Tibial artery (tissue), 4 donors: ENCODE measurements around the gene CAMKMT.

Experiments
- DNase-seq, 2 donors: peaks; one replicate each; pipeline ENCODE4 v3.0.0-alpha.2; 2019
- H3K27ac ChIP-seq, 2 donors: fragments of 200-600 bp; sonication (generic) in 1 of 2; 1 replicate in 1 of 2; 2 replicates in 1 of 2; pipeline ENCODE4 v1.5.1; 2018 to 2019; ENCODE audit warnings: mild to moderate bottlenecking in 1 of 2
- H3K27me3 ChIP-seq, 2 donors: fragments of 200-600 bp; sonication (generic) in 1 of 2; one replicate each; pipeline versions ENCODE4 v1.5.1 to v1.6.0; 2016 to 2019
- H3K36me3 ChIP-seq, 3 donors: fragments of 200-600 bp; sonication (generic) in 2 of 3; one replicate each; pipeline ENCODE4 v1.5.1; 2016 to 2019; ENCODE audit warnings: mild to moderate bottlenecking in 2 of 3
- H3K4me1 ChIP-seq, 4 donors: fragments of 200-600 bp; sonication (generic) in 2 of 4; 1 replicate in 3 of 4; 2 replicates in 1 of 4; pipeline ENCODE4 v1.5.1; 2016 to 2019
- H3K4me3 ChIP-seq, 2 donors: fragments of 200-600 bp; sonication (generic) in 1 of 2; 1 replicate in 1 of 2; 2 replicates in 1 of 2; pipeline ENCODE4 v1.5.1; 2018 to 2019; ENCODE audit warnings: mild to moderate bottlenecking in 2 of 2
- H3K9me3 ChIP-seq, 3 donors: fragments of 200-600 bp; sonication (generic) in 1 of 3; one replicate each; pipeline ENCODE4 v1.5.1; 2016 to 2019
- intact Hi-C: fragments of 100-400 bp; cut with DNase I; formaldehyde crosslinking; loops from one replicate; pipeline ENCODE4 v1.15.0; 2023; ENCODE audit warnings: low total_unique reads
- TF ChIP-seq, protein P1 (sequence below), 2 experiments: fragments of 200-600 bp in 1 of 2; fragments of 450-650 bp in 1 of 2; IDR thresholded peaks; one replicate each; pipeline ENCODE4 v1.5.1; 2017 to 2019; ENCODE audit warnings: antibody characterized with exemption in 2 of 2, mild to moderate bottlenecking in 1 of 2, moderate library complexity in 1 of 2

Gene CAMKMT

DNA sequence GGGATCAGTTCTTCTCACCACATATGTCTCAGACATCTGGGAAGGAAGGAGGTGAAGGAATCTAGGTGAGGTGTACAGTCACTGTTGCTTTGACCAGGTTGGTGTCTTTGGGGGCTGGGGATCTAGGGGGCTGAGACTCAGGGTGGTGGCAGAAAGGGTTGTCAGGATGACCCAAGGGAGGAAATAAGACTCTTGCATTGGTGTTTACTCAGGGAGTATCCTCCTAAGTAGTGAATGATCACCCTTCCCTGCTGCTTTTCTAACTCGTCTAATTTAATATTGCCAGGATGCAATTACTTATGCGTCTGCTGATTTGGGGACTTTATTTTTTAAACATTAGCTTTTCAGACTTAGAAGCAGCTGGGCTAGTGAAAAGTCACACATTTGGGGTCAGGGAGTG, 451.9 kb downstream of the CAMKMT start:
- H3K4me1 ChIP-seq = no peaks in the 10 kb centered on the region
- no peak for DNase-seq
- no peaks in the 10 kb centered on the region for H3K36me3 ChIP-seq
- H3K9me3 ChIP-seq = no peaks in the 10 kb centered on the region
- TF ChIP-seq, protein P1, sequence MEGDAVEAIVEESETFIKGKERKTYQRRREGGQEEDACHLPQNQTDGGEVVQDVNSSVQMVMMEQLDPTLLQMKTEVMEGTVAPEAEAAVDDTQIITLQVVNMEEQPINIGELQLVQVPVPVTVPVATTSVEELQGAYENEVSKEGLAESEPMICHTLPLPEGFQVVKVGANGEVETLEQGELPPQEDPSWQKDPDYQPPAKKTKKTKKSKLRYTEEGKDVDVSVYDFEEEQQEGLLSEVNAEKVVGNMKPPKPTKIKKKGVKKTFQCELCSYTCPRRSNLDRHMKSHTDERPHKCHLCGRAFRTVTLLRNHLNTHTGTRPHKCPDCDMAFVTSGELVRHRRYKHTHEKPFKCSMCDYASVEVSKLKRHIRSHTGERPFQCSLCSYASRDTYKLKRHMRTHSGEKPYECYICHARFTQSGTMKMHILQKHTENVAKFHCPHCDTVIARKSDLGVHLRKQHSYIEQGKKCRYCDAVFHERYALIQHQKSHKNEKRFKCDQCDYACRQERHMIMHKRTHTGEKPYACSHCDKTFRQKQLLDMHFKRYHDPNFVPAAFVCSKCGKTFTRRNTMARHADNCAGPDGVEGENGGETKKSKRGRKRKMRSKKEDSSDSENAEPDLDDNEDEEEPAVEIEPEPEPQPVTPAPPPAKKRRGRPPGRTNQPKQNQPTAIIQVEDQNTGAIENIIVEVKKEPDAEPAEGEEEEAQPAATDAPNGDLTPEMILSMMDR (IDR thresholded peaks at IDR 0.05) = no peak
- H3K27ac ChIP-seq = no peak overlapping the region
- H3K27me3 ChIP-seq = peaks cover 0 to 41% of the 10 kb centered on the region in 2 donors
- intact Hi-C loops = no loop called here
- no peak overlapping the region for H3K4me3 ChIP-seq

DNA sequence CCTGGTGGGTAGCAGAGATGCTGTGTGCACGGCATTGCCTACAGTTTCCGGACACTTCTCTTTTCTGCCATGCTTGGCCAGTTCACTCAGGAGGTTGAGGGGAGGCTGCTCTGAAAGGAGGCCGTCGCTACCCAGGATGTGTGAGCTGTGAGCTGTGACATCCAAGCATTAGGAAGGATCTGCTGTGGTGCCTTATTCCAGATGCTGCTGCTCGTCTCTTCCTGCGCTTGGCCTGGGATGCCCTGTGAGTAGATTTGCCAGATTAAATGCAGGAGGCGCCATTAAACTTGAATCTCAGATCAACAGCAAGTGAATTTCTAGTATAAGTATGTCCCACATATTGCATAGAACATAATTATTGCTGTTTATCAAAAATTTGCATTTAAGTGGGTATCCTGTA, 455.5 kb downstream of the CAMKMT start:
- TF ChIP-seq, protein P1 (IDR thresholded peaks at IDR 0.05) = no peak
- Histone ChIP-seq H3K27me3 (peaks cover 0 to 27% of the 10 kb centered on the region in 2 donors), H3K4me1 (no peaks in the 10 kb centered on the region), H3K4me3 (no peak overlapping the region), H3K36me3 (no peaks in the 10 kb centered on the region), H3K27ac (no peak overlapping the region), H3K9me3 (no peaks in the 10 kb centered on the region)
- intact Hi-C loops = no loop called here
- DNase-seq = no peak

GRCh38 chr2:44817673-44818335, 456.1 kb downstream of the CAMKMT start:
- H3K36me3 ChIP-seq = no peaks in the 10 kb centered on the region
- H3K4me1 ChIP-seq = no peaks in the 10 kb centered on the region
- no peak overlapping the region for H3K4me3 ChIP-seq
- DNase-seq = no peak
- H3K27ac ChIP-seq = no peak overlapping the region
- peaks cover 0 to 24% of the 10 kb centered on the region in 2 donors for H3K27me3 ChIP-seq
- intact Hi-C loops = no loop called here
- H3K9me3 ChIP-seq = no peaks in the 10 kb centered on the region
- TF ChIP-seq, protein P1 (IDR thresholded peaks at IDR 0.05) = no peak

DNA sequence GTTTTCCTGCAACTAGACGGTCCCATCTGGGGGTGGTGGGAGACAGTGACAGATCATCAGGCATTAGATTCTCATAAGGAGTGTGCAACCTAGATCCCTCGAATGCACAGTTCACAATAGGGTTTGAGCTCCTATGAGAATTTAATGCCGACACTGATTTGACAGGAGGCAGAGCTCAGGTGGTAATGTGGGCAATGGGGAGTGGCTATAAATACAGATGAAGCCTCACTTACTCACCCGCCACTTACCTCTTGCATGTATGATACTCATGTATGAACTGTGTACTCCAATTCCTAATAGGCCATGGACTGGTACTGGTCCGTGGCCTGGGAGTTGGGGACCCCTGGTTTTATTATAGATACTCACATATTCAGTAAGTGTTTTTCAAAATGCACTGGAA, 457.3 kb downstream of the CAMKMT start:
- Histone ChIP-seq H3K4me3 (no peak overlapping the region), H3K27me3 (peaks cover 0 to 11% of the 10 kb centered on the region in 2 donors), H3K4me1 (no peaks in the 10 kb centered on the region), H3K9me3 (no peaks in the 10 kb centered on the region), H3K27ac (no peak overlapping the region), H3K36me3 (no peaks in the 10 kb centered on the region)
- intact Hi-C loops = no loop called here
- TF ChIP-seq, protein P1 (IDR thresholded peaks at IDR 0.05) = no peak
- DNase-seq = no peak

GRCh38 chr2:44821500-44821899, 459.8 kb downstream of the CAMKMT start:
- no peak for DNase-seq
- Histone ChIP-seq H3K36me3 (no peaks in the 10 kb centered on the region), H3K9me3 (no peaks in the 10 kb centered on the region), H3K4me1 (no peaks in the 10 kb centered on the region), H3K4me3 (no peak overlapping the region), H3K27ac (no peak overlapping the region), H3K27me3 (peaks cover 0 to 15% of the 10 kb centered on the region in 2 donors)
- TF ChIP-seq, protein P1 (IDR thresholded peaks at IDR 0.05) = no peak
- intact Hi-C loops = no loop called here

GRCh38 chr2:44822174-44822573, 460.4 kb downstream of the CAMKMT start:
- Histone ChIP-seq H3K27me3 (peaks cover 0 to 12% of the 10 kb centered on the region in 2 donors), H3K4me1 (no peaks in the 10 kb centered on the region), H3K4me3 (no peak overlapping the region), H3K27ac (no peak overlapping the region), H3K9me3 (no peaks in the 10 kb centered on the region), H3K36me3 (no peaks in the 10 kb centered on the region)
- intact Hi-C loops = no loop called here
- DNase-seq = no peak
- TF ChIP-seq, protein P1 (IDR thresholded peaks at IDR 0.05) = no peak
